Hippocampal formation (tissue), 2 donors: ENCODE data around the gene GRM7.

Source experiments
- DNase-seq, 2 donors: peaks; one replicate each; lab custom pipeline; 2025; lab: John Stamatoyannopoulos, UW

GRM7 gene

GRCh38 chr3:7657214-7658112, 796.5 kb downstream of the GRM7 start:
- DNase-seq: no peak

- DNase-seq: no peak
These were observed 797.4 kb downstream of the GRM7 start for GRCh38 chr3:7658294-7658693.

- DNase-seq: no peak
These were observed 798.2 kb downstream of the GRM7 start for GRCh38 chr3:7659079-7659478.

GRCh38 chr3:7663771-7664170, 802.9 kb downstream of the GRM7 start:
- no peak for DNase-seq

GRCh38 chr3:7667774-7668173, 806.9 kb downstream of the GRM7 start:
- DNase-seq: no peak

GRCh38 chr3:7669641-7670040, 808.7 kb downstream of the GRM7 start:
- DNase-seq: peak in 1 of 2 donors; percentile 62

- DNase-seq: no peak
These were observed 817.6 kb downstream of the GRM7 start for GRCh38 chr3:7678521-7678920.

GRCh38 chr3:7682822-7683229, 821.9 kb downstream of the GRM7 start:
- no peak for DNase-seq

GRCh38 chr3:7683426-7683825, 822.5 kb downstream of the GRM7 start:
- no peak for DNase-seq

- peak in 1 of 2 donors; percentile 42 for DNase-seq
These were observed 823.3 kb downstream of the GRM7 start for GRCh38 chr3:7684182-7684715.

GRCh38 chr3:7687428-7688147, 826.7 kb downstream of the GRM7 start:
- DNase-seq: no peak

- DNase-seq: no peak
These were observed 832.0 kb downstream of the GRM7 start for GRCh38 chr3:7692866-7693265.

- no peak for DNase-seq
These were observed 833.1 kb downstream of the GRM7 start for GRCh38 chr3:7693976-7694375.

GRCh38 chr3:7695049-7695448, 834.1 kb downstream of the GRM7 start:
- peak in 1 of 2 donors; percentile 23 for DNase-seq

GRCh38 chr3:7696320-7696719, 835.4 kb downstream of the GRM7 start:
- DNase-seq: peak in 1 of 2 donors; percentile 30

- no peak for DNase-seq
These were observed 836.6 kb downstream of the GRM7 start for GRCh38 chr3:7697548-7697947.

GRCh38 chr3:7700539-7700938, 839.6 kb downstream of the GRM7 start:
- no peak for DNase-seq

GRCh38 chr3:7700977-7701376, 840.1 kb downstream of the GRM7 start:
- DNase-seq: no peak

GRCh38 chr3:7707187-7707586, 846.3 kb downstream of the GRM7 start:
- DNase-seq: no peak

- DNase-seq: no peak
These were observed 848.6 kb downstream of the GRM7 start for GRCh38 chr3:7709376-7710082.

- DNase-seq: no peak
These were observed 849.4 kb downstream of the GRM7 start for GRCh38 chr3:7710284-7710683.

- no peak for DNase-seq
These were observed 852.8 kb downstream of the GRM7 start for GRCh38 chr3:7713724-7714123.
